ENCODE measurements around the gene ZNF664.

The ZNF664 gene

DNA sequence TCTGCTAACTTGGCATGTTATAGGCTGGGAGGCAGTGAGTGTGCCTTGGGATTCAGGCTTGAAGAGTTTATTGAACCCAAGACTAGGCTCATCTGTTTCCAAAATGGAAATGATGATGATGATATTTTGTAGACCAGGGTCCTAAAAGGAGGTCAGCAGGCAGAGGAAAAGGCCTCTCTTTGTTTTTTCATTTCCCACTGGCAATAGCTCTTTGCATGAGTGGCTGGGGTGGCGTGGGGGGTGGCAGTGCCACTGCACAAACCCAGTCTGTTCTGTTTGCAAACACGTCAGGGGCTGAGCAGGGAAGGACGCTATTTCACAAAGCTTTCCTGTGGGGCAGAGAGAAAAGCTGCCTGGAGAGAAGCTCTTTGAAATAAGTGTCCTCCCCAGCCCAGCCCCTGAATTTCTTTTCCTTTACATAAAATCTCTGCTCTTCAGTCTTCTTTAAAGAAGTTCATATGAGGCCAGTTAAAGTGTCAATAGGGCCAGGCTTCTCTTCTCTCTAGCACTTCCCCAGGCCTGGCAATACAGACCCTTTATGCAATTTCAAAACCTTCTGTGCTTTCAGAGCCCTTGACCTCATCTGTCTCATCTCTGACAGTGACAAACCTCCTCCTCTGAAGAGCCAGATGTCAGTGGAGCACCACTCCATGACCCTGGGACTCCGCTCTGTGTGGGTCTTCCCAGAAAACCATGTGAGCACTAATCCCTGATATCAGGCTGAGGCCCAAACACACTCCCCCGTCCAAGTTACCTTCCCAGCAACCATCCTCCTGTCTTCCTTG lies 72.8 kb downstream of the ZNF664 start:
- Mint-ChIP-seq H3K27me3 (peaks cover 7 to 17% of the 10 kb centered on the region in 2 donors), H3K36me3 (ENCODE audit: insufficient read depth) (no peaks in the 10 kb centered on the region), H3K4me3 (no peak overlapping the region), H3K4me1 (ENCODE audit: low read depth in 2 of 2) (peaks cover 2 to 5% of the 10 kb centered on the region in 2 donors), H3K27ac (no peak overlapping the region), H3K9me3 (peaks cover 5 to 15% of the 10 kb centered on the region in 2 donors)
- no peak for ATAC-seq (replicated peaks)
- DNase-seq: no peak

DNA sequence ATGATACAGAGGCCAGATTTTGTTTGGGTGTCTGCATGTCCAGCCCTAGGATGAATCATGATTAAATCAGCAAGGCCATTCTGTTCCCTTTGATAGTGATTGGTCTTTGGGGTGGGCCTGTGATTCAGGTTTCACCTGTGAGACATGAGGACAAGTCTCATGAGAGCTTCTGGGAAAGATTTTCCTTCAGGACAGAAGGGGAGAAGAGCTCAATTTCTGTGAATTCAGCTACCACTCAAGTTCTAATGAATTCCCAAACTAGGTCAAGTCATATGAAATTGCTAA lies 73.4 kb downstream of the ZNF664 start:
- Mint-ChIP-seq H3K4me1 (ENCODE audit: low read depth in 2 of 2) (peaks cover 2 to 5% of the 10 kb centered on the region in 2 donors), H3K4me3 (no peak overlapping the region), H3K36me3 (ENCODE audit: insufficient read depth) (no peaks in the 10 kb centered on the region), H3K27me3 (peaks cover 7 to 17% of the 10 kb centered on the region in 2 donors), H3K27ac (no peak overlapping the region), H3K9me3 (peaks cover 5 to 15% of the 10 kb centered on the region in 2 donors)
- no peak for ATAC-seq (replicated peaks)
- DNase-seq: no peak

DNA sequence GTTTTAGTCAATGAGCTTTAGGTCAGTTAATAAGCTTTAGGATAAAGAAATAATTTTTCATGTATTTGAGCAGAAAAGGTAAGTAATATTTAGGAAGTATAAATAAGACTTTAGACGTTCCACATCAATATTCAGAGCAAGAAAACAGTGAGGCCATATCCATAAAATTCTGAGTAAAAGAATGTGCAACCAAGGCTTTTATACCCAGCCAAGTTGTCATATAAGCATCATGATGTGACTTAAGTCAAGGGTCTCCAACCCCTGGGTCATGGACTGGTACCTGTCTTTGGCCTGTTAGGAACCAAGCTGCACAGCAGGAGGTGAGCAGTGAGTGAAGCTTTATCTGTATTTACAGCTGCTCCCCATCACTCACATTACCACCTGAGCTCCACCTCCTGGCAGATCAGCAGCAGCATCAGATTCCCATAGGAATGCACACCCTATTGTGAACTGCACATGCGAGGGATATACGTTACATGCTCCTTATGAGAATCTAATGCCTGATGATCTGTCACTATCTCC lies 74.1 kb downstream of the ZNF664 start:
- H3K27me3 Mint-ChIP-seq: peaks cover 7 to 17% of the 10 kb centered on the region in 2 donors
- H3K27ac Mint-ChIP-seq: no peak overlapping the region
- peaks cover 2 to 5% of the 10 kb centered on the region in 2 donors for H3K4me1 Mint-ChIP-seq (ENCODE audit: low read depth in 2 of 2)
- DNase-seq (no peak), ATAC-seq (replicated peaks) (no peak)
- no peak overlapping the region for H3K4me3 Mint-ChIP-seq
- peaks cover 5 to 15% of the 10 kb centered on the region in 2 donors for H3K9me3 Mint-ChIP-seq
- no peaks in the 10 kb centered on the region for H3K36me3 Mint-ChIP-seq (ENCODE audit: insufficient read depth)

DNA sequence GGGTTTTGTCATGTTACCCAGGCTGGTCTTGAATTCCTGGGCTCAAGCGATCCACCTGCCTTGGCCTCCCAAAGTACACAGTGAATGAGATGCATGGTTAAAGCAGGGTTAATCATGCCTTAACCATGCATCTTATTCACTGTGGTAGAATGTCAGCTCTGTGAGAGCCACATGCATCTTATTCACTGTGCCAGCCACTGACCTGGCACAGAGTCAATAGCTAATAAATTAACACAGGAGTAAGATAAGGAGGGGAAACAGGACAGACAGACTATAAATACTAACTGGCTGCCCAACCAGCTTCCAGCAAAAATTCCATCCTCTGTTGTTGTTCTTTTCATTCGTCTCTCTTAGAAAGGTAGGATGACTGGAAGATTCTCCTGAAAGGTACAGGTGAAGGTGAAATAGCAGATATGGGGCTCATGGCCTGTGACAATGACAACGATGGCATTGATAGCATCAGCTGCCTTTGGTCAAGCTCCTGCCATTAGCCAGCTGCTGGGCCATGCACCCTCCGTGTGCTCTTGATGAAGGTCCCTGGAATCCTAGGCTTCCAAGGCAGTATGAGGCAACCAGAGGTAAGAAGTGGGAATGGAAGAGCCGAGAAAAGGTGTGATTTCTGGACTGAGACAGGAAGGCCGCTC lies 76.6 kb downstream of the ZNF664 start:
- Mint-ChIP-seq H3K27ac (no peak overlapping the region), H3K36me3 (ENCODE audit: insufficient read depth) (no peaks in the 10 kb centered on the region), H3K4me3 (no peak overlapping the region), H3K4me1 (ENCODE audit: low read depth in 2 of 2) (peaks cover 0 to 5% of the 10 kb centered on the region in 2 donors), H3K9me3 (peaks cover 5 to 15% of the 10 kb centered on the region in 2 donors), H3K27me3 (peaks cover 5 to 16% of the 10 kb centered on the region in 2 donors)
- DNase-seq: no peak
- ATAC-seq (replicated peaks): no peak

DNA sequence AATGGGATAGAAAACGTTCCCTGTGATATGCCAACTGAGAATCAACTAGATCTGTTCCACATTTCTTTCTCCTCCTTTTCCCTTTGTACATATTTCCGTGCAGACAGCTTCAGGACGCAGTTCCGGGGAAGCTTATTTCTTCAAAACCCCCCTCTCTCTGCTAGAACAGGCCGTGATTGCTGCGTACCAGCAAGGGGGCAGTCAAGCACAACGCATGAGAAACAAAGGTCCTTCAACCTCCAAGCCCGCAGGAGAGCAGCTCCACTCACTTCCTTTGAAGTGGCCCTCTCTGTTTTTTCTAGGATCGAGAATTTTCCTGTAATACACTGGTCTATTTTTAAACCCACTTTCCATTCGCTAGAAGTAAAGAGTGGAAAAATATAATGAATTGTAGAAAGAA lies 80.8 kb downstream of the ZNF664 start:
- Mint-ChIP-seq H3K36me3 (ENCODE audit: insufficient read depth) (no peaks in the 10 kb centered on the region), H3K4me1 (ENCODE audit: low read depth in 2 of 2) (peaks cover 0 to 4% of the 10 kb centered on the region in 2 donors), H3K4me3 (no peak overlapping the region), H3K27ac (no peak overlapping the region), H3K9me3 (no peaks in the 10 kb centered on the region), H3K27me3 (peaks cover 6 to 18% of the 10 kb centered on the region in 2 donors)
- ATAC-seq (replicated peaks) (no peak), DNase-seq (no peak)

DNA sequence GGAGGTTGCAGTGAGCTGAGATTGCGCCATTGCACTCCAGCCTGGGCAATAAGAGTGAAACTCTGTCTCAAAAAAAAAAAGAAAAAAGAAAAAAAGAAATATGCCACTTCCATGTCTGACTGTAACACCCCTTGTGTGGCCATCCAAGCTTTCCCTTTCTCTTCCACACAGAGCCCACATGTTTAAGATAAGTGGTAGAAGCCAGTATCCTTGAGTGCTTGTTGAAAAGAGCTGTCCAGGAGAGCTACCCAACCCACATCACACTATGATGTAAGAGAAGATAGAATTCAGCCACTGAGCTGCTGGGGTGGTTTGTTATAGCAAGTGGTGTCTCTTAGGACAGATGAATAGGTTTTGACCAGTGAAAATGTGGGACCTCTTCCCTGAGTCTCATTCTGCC lies 82.1 kb downstream of the ZNF664 start:
- DNase-seq (no peak), ATAC-seq (replicated peaks) (no peak)
- Mint-ChIP-seq H3K27me3 (peaks cover 16 to 25% of the 10 kb centered on the region in 2 donors), H3K9me3 (no peaks in the 10 kb centered on the region), H3K36me3 (ENCODE audit: insufficient read depth) (no peaks in the 10 kb centered on the region), H3K4me3 (no peak overlapping the region), H3K4me1 (ENCODE audit: low read depth in 2 of 2) (no peaks in the 10 kb centered on the region), H3K27ac (no peak overlapping the region)

DNA sequence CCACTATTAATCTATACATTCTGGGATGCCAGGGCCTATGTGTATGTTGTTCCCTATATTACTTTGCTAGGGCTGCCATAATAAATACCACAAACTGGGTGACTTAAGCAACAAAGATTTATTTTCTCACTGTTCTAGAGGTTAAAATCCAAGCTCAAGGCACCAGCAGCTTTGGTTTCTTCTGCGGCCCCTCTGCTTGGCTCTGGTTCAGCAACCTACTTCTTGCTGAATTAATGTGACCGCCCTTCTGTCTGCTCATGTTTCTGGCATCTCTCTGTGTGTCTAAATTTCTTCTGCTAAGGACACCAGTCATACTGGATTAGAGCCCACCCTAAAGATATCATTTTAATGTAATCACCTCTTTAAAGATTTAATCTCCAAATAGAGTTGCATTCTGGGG lies 84.7 kb downstream of the ZNF664 start:
- no peaks in the 10 kb centered on the region for H3K4me1 Mint-ChIP-seq (ENCODE audit: low read depth in 2 of 2)
- ATAC-seq (replicated peaks) (no peak), DNase-seq (no peak)
- H3K27ac Mint-ChIP-seq: no peak overlapping the region
- no peak overlapping the region for H3K4me3 Mint-ChIP-seq
- no peaks in the 10 kb centered on the region for H3K9me3 Mint-ChIP-seq
- H3K36me3 Mint-ChIP-seq (ENCODE audit: insufficient read depth): no peaks in the 10 kb centered on the region
- H3K27me3 Mint-ChIP-seq: peaks cover 33 to 44% of the 10 kb centered on the region in 2 donors

DNA sequence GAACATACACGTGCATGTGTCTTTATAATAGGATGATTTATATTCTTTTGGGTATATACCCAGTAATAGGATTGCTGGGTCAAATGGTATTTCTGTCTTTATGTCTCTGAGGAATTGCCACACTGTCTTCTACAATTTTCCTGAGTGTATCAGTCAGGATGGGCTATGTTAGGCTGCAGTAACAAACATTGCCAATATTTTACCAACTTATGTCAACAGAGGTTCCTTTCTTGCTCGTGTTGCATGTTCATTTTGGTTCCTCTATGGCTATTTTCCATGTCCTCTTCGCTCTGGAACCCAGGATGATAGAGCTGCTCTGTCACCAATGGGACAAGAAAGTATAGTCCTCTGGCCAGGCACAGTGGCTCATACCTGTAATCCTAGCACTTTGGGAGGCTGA lies 86.7 kb downstream of the ZNF664 start:
- H3K4me3 Mint-ChIP-seq: no peak overlapping the region
- no peaks in the 10 kb centered on the region for H3K36me3 Mint-ChIP-seq (ENCODE audit: insufficient read depth)
- DNase-seq (no peak), ATAC-seq (replicated peaks) (no peak)
- no peak overlapping the region for H3K27ac Mint-ChIP-seq
- no peaks in the 10 kb centered on the region for H3K4me1 Mint-ChIP-seq (ENCODE audit: low read depth in 2 of 2)
- peaks cover 31 to 37% of the 10 kb centered on the region in 2 donors for H3K27me3 Mint-ChIP-seq
- H3K9me3 Mint-ChIP-seq: no peaks in the 10 kb centered on the region
